ENCODE measurements around the gene TMEM212. TPM values are rescaled to one million over a fixed set of nuclear protein-coding genes. Genes with fewer than 3 reads are reported as not detected.
A peak's percentile ranks its signal among the peaks of the same experiment; 100 is the strongest.

TMEM212 gene
- total and polyA plus RNA-seq, 2 donors (not counting 3 experiments of a cell fraction or from before 2014, with no cell fraction given): not detected

GRCh38 chr3:171807806-171808205 is 35.3 kb upstream of the TMEM212 start:
- TF ChIP-seq MYC (IDR thresholded peaks at IDR 0.05; ENCODE audit: low read depth, low read length): no peak
- DNase-seq (ENCODE audit: low read depth, low spot score): no peak
- H4K20me1 ChIP-seq (replicated peaks; ENCODE audit: control insufficient read depth, extremely low read depth, insufficient read depth, low read length): no peaks in the 10 kb centered on the region
- H3K36me3 ChIP-seq (ENCODE audit: control insufficient read depth in 2 of 2, extremely low read depth in 1 of 2, insufficient read depth in 2 of 2, low read length in 2 of 2): no peaks in the 10 kb centered on the region
- H3K9me3 ChIP-seq (replicated peaks; ENCODE audit: control insufficient read depth, insufficient read depth, low read length): no peaks in the 10 kb centered on the region
- peaks cover 67% of the 10 kb centered on the region for H3K4me1 ChIP-seq (ENCODE audit: control insufficient read depth, extremely low read depth, insufficient read depth, low read length)
- H3K79me2 ChIP-seq (ENCODE audit: control insufficient read depth, insufficient read depth, low read length): peaks cover 38% of the 10 kb centered on the region
- H3K9me1 ChIP-seq (replicated peaks; ENCODE audit: control insufficient read depth, extremely low read depth, insufficient read depth, low read length): no peaks in the 10 kb centered on the region
- peak overlapping the region; percentile 97 for H3K27ac ChIP-seq (ENCODE audit: insufficient read depth, low read depth, low read length)
- no TSS peak for BruUV-seq (replicated peaks)
- FAIRE-seq: no peak
- H3K4me2 ChIP-seq (ENCODE audit: insufficient read depth, low read length): no peak overlapping the region
- CTCF ChIA-PET: interaction anchor here (1.4 to 2.2 kb wide), 2 partner anchors 17 to 35 kb away, joined by 8 to 9 read pairs; no protein-coding TSS in a partner anchor
- no peak overlapping the region for H3K9ac ChIP-seq (replicated peaks; ENCODE audit: extremely low read depth, insufficient read depth, low read length)
- POLR2A ChIA-PET: no interaction called here
- intact Hi-C loops (cut with micrococcal nuclease) (no loop called here), dilution Hi-C loops (cut with MboI; ENCODE audit: extremely low pct_ligation_motif_present, low sequenced_read_pairs) (no loop called here)
- no peak overlapping the region for H3K4me3 ChIP-seq (replicated peaks in 1 of 3; ENCODE audit: insufficient read depth in 1 of 3, low read depth in 1 of 3, low read length in 3 of 3)
- no peaks in the 10 kb centered on the region for H3K27me3 ChIP-seq (ENCODE audit: control insufficient read depth in 2 of 2, insufficient read depth in 2 of 2, low read length in 2 of 2)
- no peak overlapping the region for H2AFZ ChIP-seq (ENCODE audit: low read depth, low read length)

- H3K79me2 ChIP-seq (ENCODE audit: control insufficient read depth, insufficient read depth, low read length): peaks cover 21% of the 10 kb centered on the region
- intact Hi-C loops (cut with micrococcal nuclease) (loop anchor here (1.0 kb wide), 1 partner anchor 25 kb away; no protein-coding TSS in a partner anchor), dilution Hi-C loops (cut with MboI; ENCODE audit: extremely low pct_ligation_motif_present, low sequenced_read_pairs) (no loop called here)
- H4K20me1 ChIP-seq (replicated peaks; ENCODE audit: control insufficient read depth, extremely low read depth, insufficient read depth, low read length): no peaks in the 10 kb centered on the region
- no peaks in the 10 kb centered on the region for H3K9me1 ChIP-seq (replicated peaks; ENCODE audit: control insufficient read depth, extremely low read depth, insufficient read depth, low read length)
- H2AFZ ChIP-seq (ENCODE audit: low read depth, low read length): no peak overlapping the region
- CTCF ChIA-PET: interaction anchor here (0.7 to 3.2 kb wide), 6 partner anchors 13 to 196 kb away, joined by 3 to 24 read pairs (median 6); no protein-coding TSS in a partner anchor
- no TSS peak for BruUV-seq (replicated peaks)
- DNase-seq (ENCODE audit: low read depth, low spot score): peak; percentile 85
- no peaks in the 10 kb centered on the region for H3K27me3 ChIP-seq (ENCODE audit: control insufficient read depth in 2 of 2, insufficient read depth in 2 of 2, low read length in 2 of 2)
- TF ChIP-seq EZH2 (IDR thresholded peaks at IDR 0.05; ENCODE audit: borderline replicate concordance, low read depth, low read length, severe bottlenecking): no peak
- TF ChIP-seq POLR2A (IDR thresholded peaks at IDR 0.05; ENCODE audit: low read depth, low read length): peak; percentile 29
- H3K4me3 ChIP-seq (replicated peaks in 1 of 3; ENCODE audit: insufficient read depth in 1 of 3, low read depth in 1 of 3, low read length in 3 of 3): peak overlapping the region; percentile 35 to 71 (median 60)
- H3K9me3 ChIP-seq (replicated peaks; ENCODE audit: control insufficient read depth, insufficient read depth, low read length): no peaks in the 10 kb centered on the region
- H3K27ac ChIP-seq (ENCODE audit: insufficient read depth, low read depth, low read length): peak overlapping the region; percentile 93
- POLR2A ChIA-PET: interaction anchor here (1.7 to 1.9 kb wide), 2 partner anchors 18 to 21 kb away, joined by 6 to 8 read pairs; no protein-coding TSS in a partner anchor
- H3K9ac ChIP-seq (replicated peaks; ENCODE audit: extremely low read depth, insufficient read depth, low read length): peak overlapping the region; percentile 98
- no peak for FAIRE-seq
- H3K4me2 ChIP-seq (ENCODE audit: insufficient read depth, low read length): peak overlapping the region; percentile 89
- no peaks in the 10 kb centered on the region for H3K36me3 ChIP-seq (ENCODE audit: control insufficient read depth in 2 of 2, extremely low read depth in 1 of 2, insufficient read depth in 2 of 2, low read length in 2 of 2)
- H3K4me1 ChIP-seq (ENCODE audit: control insufficient read depth, extremely low read depth, insufficient read depth, low read length): peaks cover 50% of the 10 kb centered on the region
Observed at GRCh38 chr3:171809611-171809860, 33.6 kb upstream of the TMEM212 start.

All from endothelial cell of umbilical vein (primary cell).